ENCODE data around the gene RNF141.

The RNF141 gene

DNA sequence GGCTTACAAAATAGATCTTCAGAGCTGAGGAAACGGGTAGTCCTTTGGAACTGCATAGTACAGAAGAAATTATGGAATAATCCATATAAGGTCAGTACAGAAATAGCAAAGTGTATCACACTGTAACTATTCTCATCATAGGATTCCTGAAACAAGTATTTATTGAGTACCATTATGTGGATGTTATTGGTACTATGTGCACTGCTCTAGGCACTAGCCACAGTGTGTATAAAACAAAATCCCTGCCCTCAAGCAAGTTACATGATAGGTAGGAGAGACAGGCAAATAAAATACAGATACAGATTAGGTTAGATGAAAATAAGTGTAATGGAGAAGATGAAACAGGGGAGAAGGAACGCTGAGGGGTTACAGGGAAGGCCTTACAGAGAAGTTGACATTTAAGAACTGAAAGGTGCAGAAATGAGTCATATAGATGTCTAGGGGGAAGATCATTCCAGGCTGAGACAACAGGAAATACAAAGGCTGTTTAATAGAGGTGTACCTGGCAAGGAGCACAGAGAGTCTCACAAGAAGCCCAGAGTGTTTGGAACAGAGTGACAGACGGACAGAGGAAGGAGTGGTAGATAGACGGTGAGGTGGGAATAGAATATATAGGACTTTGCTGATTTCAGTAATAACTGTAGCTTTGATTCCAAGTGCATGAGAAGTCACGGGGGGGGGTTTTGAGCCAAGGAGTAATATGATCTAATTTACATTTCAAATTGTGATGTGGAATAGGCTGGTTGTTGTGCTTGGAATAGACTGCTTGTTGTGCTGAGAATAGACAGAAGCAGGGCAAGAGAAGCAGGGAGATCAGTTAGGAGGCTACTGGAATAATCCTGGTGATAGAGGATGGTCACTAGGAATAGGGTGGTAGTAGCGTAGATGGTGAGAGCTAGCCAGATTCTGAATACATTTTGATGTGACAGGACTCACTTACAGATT, 13.7 kb downstream of the RNF141 start:
- no peak overlapping the region for H3K9ac ChIP-seq (ENCODE audit: low read length)
- no peaks in the 10 kb centered on the region for H3F3A ChIP-seq (ENCODE audit: insufficient read depth, low read length)
- H3K9me2 ChIP-seq (replicated peaks; ENCODE audit: insufficient read depth, low read length) = no peaks in the 10 kb centered on the region
- H3K27ac ChIP-seq (ENCODE audit: low read length) = no peak overlapping the region
- no peak overlapping the region for H3K4me3 ChIP-seq (ENCODE audit: low read length)
- DNase-seq = no peak
- 0 out of 2 replicates have a peak, but pooled peaks cover 3% of the 10 kb centered on the region for H3K4me1 ChIP-seq (ENCODE audit: low read length)
- no peak overlapping the region for H2AFZ ChIP-seq (ENCODE audit: low read length)
- TF ChIP-seq EZH2 (optimal IDR thresholded peaks at IDR 0.05; ENCODE audit: low read depth, low read length) (no peak), EZH2phosphoT487 (IDR thresholded peaks at IDR 0.05; ENCODE audit: low read length) (no peak)
- TF ChIP-seq, protein P1, sequence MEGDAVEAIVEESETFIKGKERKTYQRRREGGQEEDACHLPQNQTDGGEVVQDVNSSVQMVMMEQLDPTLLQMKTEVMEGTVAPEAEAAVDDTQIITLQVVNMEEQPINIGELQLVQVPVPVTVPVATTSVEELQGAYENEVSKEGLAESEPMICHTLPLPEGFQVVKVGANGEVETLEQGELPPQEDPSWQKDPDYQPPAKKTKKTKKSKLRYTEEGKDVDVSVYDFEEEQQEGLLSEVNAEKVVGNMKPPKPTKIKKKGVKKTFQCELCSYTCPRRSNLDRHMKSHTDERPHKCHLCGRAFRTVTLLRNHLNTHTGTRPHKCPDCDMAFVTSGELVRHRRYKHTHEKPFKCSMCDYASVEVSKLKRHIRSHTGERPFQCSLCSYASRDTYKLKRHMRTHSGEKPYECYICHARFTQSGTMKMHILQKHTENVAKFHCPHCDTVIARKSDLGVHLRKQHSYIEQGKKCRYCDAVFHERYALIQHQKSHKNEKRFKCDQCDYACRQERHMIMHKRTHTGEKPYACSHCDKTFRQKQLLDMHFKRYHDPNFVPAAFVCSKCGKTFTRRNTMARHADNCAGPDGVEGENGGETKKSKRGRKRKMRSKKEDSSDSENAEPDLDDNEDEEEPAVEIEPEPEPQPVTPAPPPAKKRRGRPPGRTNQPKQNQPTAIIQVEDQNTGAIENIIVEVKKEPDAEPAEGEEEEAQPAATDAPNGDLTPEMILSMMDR (IDR thresholded peaks at IDR 0.05; ENCODE audit: low read length) = no peak
- no peaks in the 10 kb centered on the region for H3K9me3 ChIP-seq (replicated peaks; ENCODE audit: insufficient read depth, low read length)
- no peaks in the 10 kb centered on the region for H3K79me2 ChIP-seq (ENCODE audit: low read length)
- H3K36me3 ChIP-seq (replicated peaks; ENCODE audit: insufficient read depth, low read length) = no peaks in the 10 kb centered on the region; the same call in 1 of the 2 replicates
- no peak overlapping the region for H3K4me2 ChIP-seq (ENCODE audit: low read depth, low read length)
- H3K27me3 ChIP-seq (replicated peaks; ENCODE audit: insufficient read depth, low read length) = no peaks in the 10 kb centered on the region
- no peaks in the 10 kb centered on the region for H4K20me1 ChIP-seq (ENCODE audit: insufficient read depth, low read length)

DNA sequence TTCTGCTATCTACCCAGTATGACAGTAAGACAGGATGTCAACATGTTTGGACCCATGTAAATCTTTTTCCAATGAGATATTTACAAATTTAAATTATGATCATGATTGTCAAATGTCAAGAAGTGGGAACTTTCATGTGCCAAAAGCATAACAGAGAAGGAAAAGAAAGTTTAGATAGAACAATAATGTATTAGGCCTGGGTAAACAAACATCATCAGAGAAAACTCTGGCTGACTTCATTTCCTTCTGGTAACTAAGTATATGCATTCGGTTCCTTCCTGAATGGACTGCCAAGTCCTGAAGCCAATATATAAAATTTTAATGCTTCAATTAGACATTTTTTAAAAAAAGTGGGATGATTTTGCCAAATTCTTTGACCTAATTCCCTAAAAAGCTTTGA, 16.5 kb downstream of the RNF141 start:
- TF ChIP-seq EZH2phosphoT487 (IDR thresholded peaks at IDR 0.05; ENCODE audit: low read length) = no peak
- no peak for TF ChIP-seq EZH2 (optimal IDR thresholded peaks at IDR 0.05; ENCODE audit: low read depth, low read length)
- TF ChIP-seq, protein P1 (IDR thresholded peaks at IDR 0.05; ENCODE audit: low read length) = no peak

DNA sequence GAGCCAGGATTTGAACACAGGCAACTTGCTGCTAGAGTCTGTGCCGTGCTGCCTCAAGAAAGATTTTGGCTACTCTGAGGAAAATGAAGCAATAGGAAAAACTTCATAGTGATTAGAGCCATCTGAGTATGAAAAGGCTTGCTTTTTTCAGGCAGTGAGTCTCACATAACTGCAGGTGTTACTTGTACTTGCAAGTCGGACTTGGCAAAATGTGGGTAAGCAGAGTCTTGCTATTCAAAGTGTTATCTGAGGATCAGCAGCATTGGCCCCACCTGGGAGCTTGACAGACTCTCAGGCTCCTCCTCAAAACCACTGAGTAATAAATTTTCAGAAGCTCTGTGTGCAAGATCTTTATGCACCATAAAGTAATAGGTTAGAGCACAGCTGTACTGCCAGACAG, 18.1 kb downstream of the RNF141 start:
- Histone ChIP-seq H2AFZ (ENCODE audit: low read length) (no peak overlapping the region), H3K27ac (ENCODE audit: low read length) (peak overlapping the region; percentile 17; the same call in 1 of the 2 replicates), H3K9ac (ENCODE audit: low read length) (no peak overlapping the region), H3K9me3 (replicated peaks; ENCODE audit: insufficient read depth, low read length) (no peaks in the 10 kb centered on the region), H3K79me2 (ENCODE audit: low read length) (no peaks in the 10 kb centered on the region), H4K20me1 (ENCODE audit: insufficient read depth, low read length) (no peaks in the 10 kb centered on the region), H3F3A (ENCODE audit: insufficient read depth, low read length) (no peaks in the 10 kb centered on the region), H3K27me3 (replicated peaks; ENCODE audit: insufficient read depth, low read length) (no peaks in the 10 kb centered on the region), H3K4me1 (ENCODE audit: low read length) (0 out of 2 replicates have a peak, but pooled peaks cover 3% of the 10 kb centered on the region), H3K36me3 (replicated peaks; ENCODE audit: insufficient read depth, low read length) (no peaks in the 10 kb centered on the region), H3K9me2 (replicated peaks; ENCODE audit: insufficient read depth, low read length) (no peaks in the 10 kb centered on the region), H3K4me3 (ENCODE audit: low read length) (no peak overlapping the region), H3K4me2 (ENCODE audit: low read depth, low read length) (no peak overlapping the region)
- peak; percentile 63 for DNase-seq
- TF ChIP-seq EZH2 (optimal IDR thresholded peaks at IDR 0.05; ENCODE audit: low read depth, low read length) = no peak
- no peak for TF ChIP-seq EZH2phosphoT487 (IDR thresholded peaks at IDR 0.05; ENCODE audit: low read length)
- TF ChIP-seq, protein P1 (IDR thresholded peaks at IDR 0.05; ENCODE audit: low read length) = no peak

More for the DNA sequence above, 16.5 kb downstream of the RNF141 start:
- Histone ChIP-seq H3K79me2 (ENCODE audit: low read length) (no peaks in the 10 kb centered on the region), H3K9ac (ENCODE audit: low read length) (no peak overlapping the region), H3K36me3 (replicated peaks; ENCODE audit: insufficient read depth, low read length) (no peaks in the 10 kb centered on the region), H3K9me2 (replicated peaks; ENCODE audit: insufficient read depth, low read length) (no peaks in the 10 kb centered on the region), H3F3A (ENCODE audit: insufficient read depth, low read length) (no peaks in the 10 kb centered on the region), H2AFZ (ENCODE audit: low read length) (no peak overlapping the region), H3K4me1 (ENCODE audit: low read length) (0 out of 2 replicates have a peak, but pooled peaks cover 3% of the 10 kb centered on the region), H3K27me3 (replicated peaks; ENCODE audit: insufficient read depth, low read length) (no peaks in the 10 kb centered on the region), H3K4me3 (ENCODE audit: low read length) (no peak overlapping the region), H4K20me1 (ENCODE audit: insufficient read depth, low read length) (no peaks in the 10 kb centered on the region), H3K27ac (ENCODE audit: low read length) (no peak overlapping the region), H3K4me2 (ENCODE audit: low read depth, low read length) (no peak overlapping the region), H3K9me3 (replicated peaks; ENCODE audit: insufficient read depth, low read length) (no peaks in the 10 kb centered on the region)
- no peak for DNase-seq

Data from MM.1S (cell line).